Astrocyte of the cerebellum (primary cell): ENCODE data around the gene GZF1.

Experiments
- DNase-seq: peaks from one replicate; pipeline ENCODE4 v3.0.0-alpha.2; 2011; ENCODE audit warnings: low read depth
- H3K4me3 ChIP-seq: 2 replicates; pipeline ENCODE4 v1.5.1; 2011; ENCODE audit warnings: mild to moderate bottlenecking, low read depth, low read length, moderate library complexity
- in situ Hi-C: cut with HindIII; loops from 2 replicates; pipeline ENCODE4 v1.10.0; 2017; ENCODE audit warnings: low sequenced_read_pairs
- TF ChIP-seq, protein P1 (sequence below): IDR thresholded peaks from 2 replicates; pipeline ENCODE4 v1.5.1; 2012; ENCODE audit warnings: low read length, low read depth, moderate library complexity, mild to moderate bottlenecking; ENCODE audit errors: missing control alignments

Gene GZF1

DNA sequence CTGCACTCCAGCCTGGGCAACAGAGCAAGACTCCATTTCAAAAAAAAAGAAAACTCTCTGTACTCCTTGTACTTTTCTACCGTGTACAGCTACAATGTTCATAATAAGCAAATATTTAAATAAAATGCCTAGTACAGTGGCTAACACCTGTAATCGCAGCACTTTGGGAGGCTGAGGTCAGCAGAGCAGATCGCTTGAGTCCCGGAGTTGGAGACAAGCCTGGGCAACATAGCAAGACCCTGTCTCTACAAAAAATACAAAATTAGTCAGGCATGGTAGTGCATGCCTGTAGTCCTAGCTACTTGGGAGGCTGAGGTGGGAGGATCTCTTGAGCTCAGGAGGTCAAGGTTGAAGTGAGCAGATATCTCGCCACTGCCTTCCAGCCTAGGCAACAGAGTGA lies 53.6 kb downstream of the GZF1 start:
- in situ Hi-C loops, result loop anchor here (5.0 kb wide), 1 partner anchor 38 kb away; no protein-coding TSS in a partner anchor
- H3K4me3 ChIP-seq, result no peak overlapping the region
- TF ChIP-seq, protein P1, sequence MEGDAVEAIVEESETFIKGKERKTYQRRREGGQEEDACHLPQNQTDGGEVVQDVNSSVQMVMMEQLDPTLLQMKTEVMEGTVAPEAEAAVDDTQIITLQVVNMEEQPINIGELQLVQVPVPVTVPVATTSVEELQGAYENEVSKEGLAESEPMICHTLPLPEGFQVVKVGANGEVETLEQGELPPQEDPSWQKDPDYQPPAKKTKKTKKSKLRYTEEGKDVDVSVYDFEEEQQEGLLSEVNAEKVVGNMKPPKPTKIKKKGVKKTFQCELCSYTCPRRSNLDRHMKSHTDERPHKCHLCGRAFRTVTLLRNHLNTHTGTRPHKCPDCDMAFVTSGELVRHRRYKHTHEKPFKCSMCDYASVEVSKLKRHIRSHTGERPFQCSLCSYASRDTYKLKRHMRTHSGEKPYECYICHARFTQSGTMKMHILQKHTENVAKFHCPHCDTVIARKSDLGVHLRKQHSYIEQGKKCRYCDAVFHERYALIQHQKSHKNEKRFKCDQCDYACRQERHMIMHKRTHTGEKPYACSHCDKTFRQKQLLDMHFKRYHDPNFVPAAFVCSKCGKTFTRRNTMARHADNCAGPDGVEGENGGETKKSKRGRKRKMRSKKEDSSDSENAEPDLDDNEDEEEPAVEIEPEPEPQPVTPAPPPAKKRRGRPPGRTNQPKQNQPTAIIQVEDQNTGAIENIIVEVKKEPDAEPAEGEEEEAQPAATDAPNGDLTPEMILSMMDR, result no peak
- DNase-seq, result no peak

DNA sequence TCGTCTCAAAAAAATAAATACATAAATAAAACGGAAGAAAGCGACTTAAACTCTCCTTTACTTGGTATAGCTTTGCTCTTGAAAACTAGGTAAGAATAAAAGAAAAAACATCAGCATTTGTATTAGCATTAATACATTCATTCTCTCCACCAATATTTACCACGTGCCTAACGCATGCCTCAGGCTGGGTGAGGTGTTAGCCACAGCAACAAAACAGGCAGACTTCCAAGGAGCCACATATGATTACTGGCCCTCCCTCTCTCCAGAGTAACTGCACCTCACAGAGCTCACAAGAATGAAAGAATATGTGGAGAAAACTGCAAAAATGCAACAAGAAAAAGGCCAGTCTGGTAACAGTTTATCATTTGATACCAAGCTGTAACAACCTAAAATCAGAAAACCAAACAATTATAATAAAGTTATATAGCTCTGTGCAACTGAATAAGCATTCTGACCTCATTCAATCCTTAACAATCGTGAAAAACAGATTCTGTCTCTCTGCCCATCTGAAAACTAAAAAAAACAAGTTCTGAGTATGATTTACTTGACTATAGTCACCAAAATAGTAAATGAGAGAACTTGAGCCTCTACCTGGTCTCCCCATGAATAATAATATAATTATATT lies 54.1 kb downstream of the GZF1 start:
- H3K4me3 ChIP-seq, result no peak overlapping the region
- TF ChIP-seq, protein P1, result no peak
- DNase-seq, result no peak
- in situ Hi-C loops, result loop anchor here (5.0 kb wide), 1 partner anchor 39 kb away; no protein-coding TSS in a partner anchor

DNA sequence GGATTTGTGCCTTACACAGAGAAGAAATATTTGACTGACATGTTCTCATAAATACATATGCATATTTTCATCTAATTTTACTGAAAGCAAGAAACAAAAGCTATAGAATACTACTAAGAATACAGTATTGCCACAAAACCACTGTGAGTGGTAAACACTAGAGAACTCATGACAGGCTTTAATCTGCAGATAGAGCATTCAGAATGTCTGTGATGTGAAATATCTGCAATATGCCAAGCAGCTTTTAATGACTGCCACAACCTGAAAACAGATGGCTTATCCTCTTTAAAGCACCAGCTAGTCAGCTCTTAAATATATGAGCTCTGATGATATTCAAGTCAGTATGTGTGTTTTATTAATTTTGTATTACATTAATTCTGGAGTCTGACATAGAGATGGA lies 55.9 kb downstream of the GZF1 start:
- in situ Hi-C loops, result loop anchor here (5.0 kb wide), 1 partner anchor 41 kb away; no protein-coding TSS in a partner anchor
- no peak for DNase-seq
- H3K4me3 ChIP-seq, result no peak overlapping the region
- TF ChIP-seq, protein P1, result no peak

DNA sequence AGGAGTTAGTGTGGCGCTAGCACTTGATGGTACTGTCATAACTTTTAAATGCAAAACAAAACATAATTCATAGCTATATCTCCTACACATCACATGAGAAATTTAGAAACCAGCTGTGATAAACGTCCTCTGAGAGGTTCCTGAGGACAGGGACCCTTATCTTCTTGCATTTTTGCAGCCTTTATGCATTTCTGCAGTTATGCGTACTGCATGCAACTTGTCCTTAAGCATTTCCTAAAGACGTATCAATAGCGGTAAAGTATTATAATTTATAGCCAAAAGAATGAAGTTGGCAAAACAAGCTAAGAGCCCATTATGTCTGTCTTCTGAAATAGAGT lies 57.6 kb downstream of the GZF1 start:
- H3K4me3 ChIP-seq, result peak overlapping the region; percentile 97
- TF ChIP-seq, protein P1, result no peak
- DNase-seq, result no peak
- in situ Hi-C loops, result loop anchor here (5.0 kb wide), 1 partner anchor 42 kb away; no protein-coding TSS in a partner anchor

DNA sequence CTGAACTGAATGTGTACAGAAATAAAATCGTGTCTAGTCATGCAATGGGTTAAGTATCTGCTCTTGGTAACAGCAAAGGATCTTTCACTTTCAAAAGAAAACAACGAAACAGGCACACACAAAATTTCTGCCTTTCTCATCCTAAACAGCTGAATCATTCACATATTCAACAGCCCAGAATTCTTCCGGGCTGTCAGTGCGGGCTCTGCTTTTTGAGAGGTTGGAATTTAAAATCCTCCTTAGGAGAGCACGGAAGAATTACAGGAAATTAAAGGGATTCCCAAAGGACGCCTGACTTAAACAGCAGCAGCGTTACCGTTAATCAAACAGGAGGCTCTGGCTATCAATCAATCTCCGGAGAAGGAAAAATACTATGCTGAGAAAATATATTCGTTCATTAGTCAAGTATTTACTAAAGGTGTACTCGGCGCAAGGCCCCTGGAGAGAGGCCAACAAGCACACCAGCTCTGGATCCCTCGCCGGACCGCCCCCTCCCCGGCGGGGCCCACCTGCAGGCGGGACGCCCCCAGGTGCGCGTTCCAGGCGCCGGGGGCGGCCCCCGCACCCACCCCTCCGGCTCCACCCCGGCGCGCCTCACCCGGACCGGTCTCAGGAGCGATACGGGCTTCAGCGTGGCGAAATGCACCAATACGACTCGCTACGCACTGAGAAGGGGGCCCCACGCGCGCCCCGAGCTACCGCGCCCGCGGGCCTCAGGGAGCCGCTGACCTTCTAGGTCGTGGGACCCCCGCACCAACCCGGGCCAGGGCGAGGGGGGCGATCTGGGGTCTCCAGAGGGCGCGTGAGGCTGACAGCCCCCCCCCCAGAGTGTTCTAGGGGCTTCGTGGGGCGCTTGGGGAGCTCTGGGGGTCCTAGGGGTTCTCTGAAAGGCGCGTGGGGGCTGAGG lies 58.3 kb downstream of the GZF1 start:
- no peak for DNase-seq
- TF ChIP-seq, protein P1, result no peak
- in situ Hi-C loops, result loop anchor here (5.0 kb wide), 1 partner anchor 43 kb away; no protein-coding TSS in a partner anchor
- H3K4me3 ChIP-seq, result peak overlapping the region; percentile 97

DNA sequence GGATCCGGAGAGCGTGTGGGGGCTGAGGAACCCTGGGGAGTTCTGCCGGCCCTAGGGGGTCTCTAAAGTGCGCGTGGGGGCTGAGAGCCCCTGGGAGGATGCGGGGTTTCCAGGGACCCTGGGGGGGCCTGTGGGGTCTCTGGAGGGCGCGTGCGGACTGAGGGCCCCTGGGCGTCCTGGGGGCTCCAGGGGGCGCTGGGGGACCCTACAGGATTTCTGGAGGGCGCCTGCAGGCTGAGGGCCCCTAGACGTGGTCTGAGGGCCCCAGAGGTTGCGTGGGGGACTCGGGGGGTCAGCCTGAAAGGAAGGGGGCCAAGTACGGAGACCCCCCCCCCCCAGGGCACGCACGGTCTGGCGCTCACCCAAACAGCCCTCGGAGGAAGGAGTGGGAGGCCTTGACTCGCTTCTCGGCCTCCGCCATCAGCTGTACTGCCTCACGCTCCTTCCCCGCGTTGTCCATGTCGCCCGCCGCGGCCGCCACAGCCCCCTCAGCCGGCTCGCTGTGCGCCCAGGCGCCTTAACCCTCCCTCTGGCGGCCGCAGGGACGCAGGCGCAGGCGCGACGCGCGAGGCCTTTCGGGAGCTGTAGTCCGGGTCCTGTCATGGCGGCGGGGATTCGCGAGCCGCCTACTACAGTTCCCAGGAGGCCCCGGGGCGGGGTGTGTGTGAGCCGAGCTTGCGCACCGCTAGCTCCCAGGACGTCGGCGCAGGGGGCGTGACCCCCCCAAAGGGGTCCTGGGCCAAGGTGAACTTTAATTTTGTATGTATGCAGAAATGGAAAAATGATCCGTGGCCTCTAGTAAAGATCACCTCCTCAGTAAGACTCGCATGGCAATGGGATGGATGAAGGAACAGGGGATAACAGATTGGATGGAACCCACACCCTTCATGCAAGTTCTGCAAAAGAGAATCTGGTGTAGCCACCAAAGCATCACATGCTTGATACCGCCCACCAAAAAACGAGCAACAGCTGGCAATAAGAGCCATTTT lies 59.3 kb downstream of the GZF1 start, which contains the start of gene NAPB:
TSS of gene NAPB (minus strand) at position 546 of the 989 bp plus-strand sequence. CDS start at position 460, 86 bp downstream.
- DNase-seq, result peak; percentile 78
- in situ Hi-C loops, result no loop called here
- TF ChIP-seq, protein P1, result peak; percentile 58
- H3K4me3 ChIP-seq, result peak within 1 kb of the TSS; percentile 97
